Cardiac fibroblast (primary cell): Measurements from ENCODE around the gene P2RY12.

Source experiments
- DNase-seq, 2 donors: peaks; one replicate each; pipeline versions ENCODE4 v3.0.0 to v3.0.0-alpha.2; 2010; ENCODE audit warnings: low read depth in 2 of 2
- H3K4me3 ChIP-seq, 2 donors: replicated peaks in 1 of 2; 1 replicate in 1 of 2; 2 replicates in 1 of 2; pipeline ENCODE4 v1.5.1; 2011; ENCODE audit warnings: low read depth in 2 of 2, low read length in 2 of 2, mild to moderate bottlenecking in 2 of 2, moderate library complexity in 1 of 2
- TF ChIP-seq, protein P1 (sequence below): IDR thresholded peaks from one replicate; pipeline ENCODE4 v1.5.1; 2011; ENCODE audit warnings: low read depth, mild to moderate bottlenecking, low read length, inconsistent platforms

Gene P2RY12

DNA sequence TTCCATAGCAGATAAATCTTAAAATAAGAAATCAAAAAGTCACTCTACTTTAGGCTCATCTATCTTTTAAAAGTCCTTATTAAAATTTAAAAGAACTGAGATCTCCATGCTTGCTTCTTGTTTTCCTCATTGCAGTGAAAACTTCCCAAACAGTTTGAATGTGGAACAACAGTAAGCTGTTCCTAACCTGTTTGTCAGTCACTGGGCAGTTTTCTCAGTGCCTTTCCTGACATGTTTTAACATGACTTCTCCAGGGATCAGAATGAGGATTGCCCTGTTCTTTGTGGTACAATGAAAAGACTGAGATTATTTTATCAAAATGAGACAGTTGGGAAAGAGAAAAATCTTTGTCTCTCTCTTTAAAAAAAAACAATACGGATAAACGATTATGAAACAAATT lies 68.7 kb downstream of the P2RY12 start:
- H3K4me3 ChIP-seq, result no peak overlapping the region
- no peak for DNase-seq
- TF ChIP-seq, protein P1, sequence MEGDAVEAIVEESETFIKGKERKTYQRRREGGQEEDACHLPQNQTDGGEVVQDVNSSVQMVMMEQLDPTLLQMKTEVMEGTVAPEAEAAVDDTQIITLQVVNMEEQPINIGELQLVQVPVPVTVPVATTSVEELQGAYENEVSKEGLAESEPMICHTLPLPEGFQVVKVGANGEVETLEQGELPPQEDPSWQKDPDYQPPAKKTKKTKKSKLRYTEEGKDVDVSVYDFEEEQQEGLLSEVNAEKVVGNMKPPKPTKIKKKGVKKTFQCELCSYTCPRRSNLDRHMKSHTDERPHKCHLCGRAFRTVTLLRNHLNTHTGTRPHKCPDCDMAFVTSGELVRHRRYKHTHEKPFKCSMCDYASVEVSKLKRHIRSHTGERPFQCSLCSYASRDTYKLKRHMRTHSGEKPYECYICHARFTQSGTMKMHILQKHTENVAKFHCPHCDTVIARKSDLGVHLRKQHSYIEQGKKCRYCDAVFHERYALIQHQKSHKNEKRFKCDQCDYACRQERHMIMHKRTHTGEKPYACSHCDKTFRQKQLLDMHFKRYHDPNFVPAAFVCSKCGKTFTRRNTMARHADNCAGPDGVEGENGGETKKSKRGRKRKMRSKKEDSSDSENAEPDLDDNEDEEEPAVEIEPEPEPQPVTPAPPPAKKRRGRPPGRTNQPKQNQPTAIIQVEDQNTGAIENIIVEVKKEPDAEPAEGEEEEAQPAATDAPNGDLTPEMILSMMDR, result no peak

DNA sequence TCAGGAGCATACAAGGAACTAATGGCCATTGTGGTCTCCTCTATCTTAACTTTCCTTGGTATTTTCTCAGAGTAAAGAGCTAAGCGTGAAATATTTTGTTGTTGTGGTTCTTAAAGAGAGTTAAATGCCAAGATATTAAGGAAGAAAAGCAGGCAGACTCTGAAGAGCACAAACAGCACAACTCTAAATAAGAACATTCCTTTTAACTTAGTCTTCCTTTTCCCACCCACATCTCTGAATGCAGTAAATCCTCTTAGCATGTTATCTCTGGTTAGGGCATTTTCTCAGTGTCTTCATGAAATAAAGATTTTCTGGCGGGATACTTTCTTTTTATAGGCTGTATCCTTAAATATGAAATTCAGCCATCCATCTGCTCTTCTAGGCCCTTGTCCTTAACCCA lies 69.4 kb downstream of the P2RY12 start:
- TF ChIP-seq, protein P1, result no peak
- H3K4me3 ChIP-seq, result no peak overlapping the region
- DNase-seq, result peak; percentile 58 to 73

DNA sequence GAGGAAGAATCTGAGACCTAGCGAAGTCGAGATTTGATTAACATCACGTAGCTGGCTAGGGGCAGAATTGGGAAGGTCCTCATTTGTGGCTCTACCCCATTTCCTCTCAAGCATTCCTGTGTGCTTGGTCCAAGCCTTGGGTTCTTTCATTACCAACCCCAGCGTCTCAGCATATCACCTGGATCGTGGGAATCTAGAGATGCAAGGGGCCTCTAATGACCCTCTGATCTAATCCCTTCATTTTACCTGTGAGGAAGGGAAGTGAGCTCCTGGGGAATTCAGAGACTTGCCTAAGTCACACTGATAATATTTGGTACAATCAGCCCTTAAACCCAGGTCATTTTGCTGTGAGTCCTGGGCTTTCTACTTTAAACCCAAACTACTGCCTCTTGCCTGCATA lies 70.0 kb downstream of the P2RY12 start:
- no peak for DNase-seq
- H3K4me3 ChIP-seq, result no peak overlapping the region
- TF ChIP-seq, protein P1, result no peak

DNA sequence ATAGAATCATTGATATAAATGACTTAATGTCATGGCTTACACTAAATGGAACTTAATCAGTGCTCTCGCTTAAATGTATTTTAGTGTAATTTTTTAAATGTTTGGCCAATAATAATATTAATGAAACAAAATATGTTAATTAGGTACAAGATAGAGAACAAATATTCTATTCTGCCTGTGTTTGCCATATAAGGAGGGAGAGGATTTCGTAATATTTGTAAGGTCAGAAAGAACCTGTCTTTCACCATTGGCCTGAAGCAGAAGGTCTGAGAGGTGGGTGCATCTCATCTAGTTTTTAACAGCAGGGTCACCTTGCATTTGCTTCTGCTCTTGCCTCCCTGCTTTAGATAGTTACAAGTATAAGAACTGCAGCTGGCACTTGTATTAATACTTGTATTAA lies 70.4 kb downstream of the P2RY12 start:
- DNase-seq, result no peak
- TF ChIP-seq, protein P1, result no peak
- no peak overlapping the region for H3K4me3 ChIP-seq

DNA sequence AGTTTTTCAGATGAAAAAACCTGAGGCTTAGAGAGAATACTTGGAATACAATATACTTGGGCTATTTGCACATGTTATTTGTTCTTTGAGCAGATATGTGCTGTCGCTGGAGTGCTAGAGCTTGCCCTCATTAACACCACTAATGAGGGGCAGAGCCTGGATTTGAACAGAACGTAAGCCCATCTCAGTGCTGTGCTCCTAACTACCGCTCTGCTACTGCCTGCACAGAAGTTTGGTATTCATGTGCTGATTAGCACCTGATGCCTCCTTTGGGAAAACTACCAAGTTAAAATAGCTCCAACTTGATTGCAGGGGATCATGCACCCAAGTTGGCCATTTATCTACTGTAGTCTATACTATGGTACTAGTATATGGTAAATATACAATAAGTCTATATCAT lies 71.6 kb downstream of the P2RY12 start:
- TF ChIP-seq, protein P1, result no peak
- H3K4me3 ChIP-seq, result no peak overlapping the region
- DNase-seq, result no peak

DNA sequence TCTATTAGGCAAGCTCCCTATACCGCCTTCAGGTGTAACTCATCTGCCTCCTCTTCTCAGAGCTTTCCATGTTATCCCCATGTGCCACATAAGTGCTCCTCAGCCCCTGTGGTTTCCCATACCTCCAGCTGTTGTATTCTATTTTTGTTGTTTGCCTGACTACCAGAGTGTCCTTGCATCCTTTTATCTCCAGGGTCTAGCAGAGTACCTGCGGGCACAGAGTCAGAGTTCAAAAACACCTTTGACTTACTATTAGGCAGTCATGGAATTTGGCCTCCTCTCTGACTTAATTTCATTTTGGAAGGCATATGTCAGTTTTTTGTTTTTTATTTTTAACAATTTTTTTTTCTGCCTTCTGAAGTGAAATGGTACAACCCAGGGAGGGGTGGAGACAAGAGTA lies 75.0 kb downstream of the P2RY12 start:
- DNase-seq, result no peak
- H3K4me3 ChIP-seq, result no peak overlapping the region
- TF ChIP-seq, protein P1, result no peak
